HTR-8/SVneo (cell line): ENCODE results near the gene FADS2.
A peak's percentile ranks its signal among the peaks of the same experiment; 100 is the strongest.

ENCODE experiments used
- DNase-seq: peaks from one replicate; pipeline ENCODE4 v3.0.0; 2011; ENCODE audit warnings: low spot score, mixed read lengths; ENCODE audit not compliant: insufficient read length
- FAIRE-seq: peaks from 2 replicates; lab custom pipeline; 2011; peaks lifted over from hg19 to GRCh38; lab: Jason Lieb, UNC

Gene FADS2

GRCh38 chr11:61795459-61795858 lies 32.6 kb upstream of the FADS2 start:
- no peak for FAIRE-seq
- DNase-seq = no peak

DNA sequence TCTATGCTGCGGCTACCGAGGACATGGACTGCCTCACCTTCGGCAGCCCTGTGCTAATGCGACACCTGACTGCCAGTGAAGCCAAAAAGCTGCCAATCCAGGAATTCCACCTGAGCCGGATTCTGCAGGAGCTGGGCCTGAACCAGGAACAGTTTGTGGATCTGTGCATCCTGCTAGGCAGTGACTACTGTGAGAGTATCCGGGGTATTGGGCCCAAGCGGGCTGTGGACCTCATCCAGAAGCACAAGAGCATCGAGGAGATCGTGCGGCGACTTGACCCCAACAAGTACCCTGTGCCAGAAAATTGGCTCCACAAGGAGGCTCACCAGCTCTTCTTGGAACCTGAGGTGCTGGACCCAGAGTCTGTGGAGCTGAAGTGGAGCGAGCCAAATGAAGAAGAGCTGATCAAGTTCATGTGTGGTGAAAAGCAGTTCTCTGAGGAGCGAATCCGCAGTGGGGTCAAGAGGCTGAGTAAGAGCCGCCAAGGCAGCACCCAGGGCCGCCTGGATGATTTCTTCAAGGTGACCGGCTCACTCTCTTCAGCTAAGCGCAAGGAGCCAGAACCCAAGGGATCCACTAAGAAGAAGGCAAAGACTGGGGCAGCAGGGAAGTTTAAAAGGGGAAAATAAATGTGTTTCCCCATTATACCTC lies 32.1 kb upstream of the FADS2 start:
- FAIRE-seq = no peak
- no peak for DNase-seq

- peak; percentile 65 for DNase-seq
- no peak for FAIRE-seq
Observed at GRCh38 chr11:61797263-61797944, 30.7 kb upstream of the FADS2 start.

DNA sequence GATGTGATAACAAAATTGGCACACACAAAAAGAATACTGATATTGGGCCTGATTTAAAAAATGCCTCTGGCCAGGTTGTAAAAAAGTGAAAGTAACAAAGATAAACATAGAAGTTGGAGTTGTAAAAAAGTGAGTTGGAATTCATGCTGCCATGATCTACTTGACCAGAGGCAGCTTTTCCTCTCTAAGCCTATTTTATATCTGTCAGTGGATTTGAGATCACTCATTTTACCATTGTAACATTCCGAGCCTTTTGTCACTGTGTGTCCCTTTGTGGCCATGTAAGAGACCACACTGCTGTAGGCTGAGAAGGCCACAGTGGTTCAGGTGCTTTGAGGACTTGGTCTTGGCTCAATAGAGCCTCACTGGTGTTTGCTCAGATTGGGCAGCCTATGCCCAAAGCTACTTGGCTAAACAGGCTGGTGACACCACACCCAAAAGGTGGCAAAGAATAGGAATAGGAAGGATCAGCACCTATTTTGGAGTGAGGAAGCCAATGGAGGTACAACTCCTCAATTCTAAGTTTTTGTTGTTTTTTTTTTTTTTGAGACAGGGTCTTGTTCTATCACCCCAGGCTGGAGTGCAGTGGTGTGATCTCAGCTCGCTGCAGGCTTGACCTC lies 28.3 kb upstream of the FADS2 start:
- FAIRE-seq = no peak
- no peak for DNase-seq

GRCh38 chr11:61800331-61801281 lies 27.5 kb upstream of the FADS2 start:
- no peak for DNase-seq
- no peak for FAIRE-seq

- FAIRE-seq (no peak), DNase-seq (no peak)
Observed at GRCh38 chr11:61802605-61803004, 25.5 kb upstream of the FADS2 start.

DNA sequence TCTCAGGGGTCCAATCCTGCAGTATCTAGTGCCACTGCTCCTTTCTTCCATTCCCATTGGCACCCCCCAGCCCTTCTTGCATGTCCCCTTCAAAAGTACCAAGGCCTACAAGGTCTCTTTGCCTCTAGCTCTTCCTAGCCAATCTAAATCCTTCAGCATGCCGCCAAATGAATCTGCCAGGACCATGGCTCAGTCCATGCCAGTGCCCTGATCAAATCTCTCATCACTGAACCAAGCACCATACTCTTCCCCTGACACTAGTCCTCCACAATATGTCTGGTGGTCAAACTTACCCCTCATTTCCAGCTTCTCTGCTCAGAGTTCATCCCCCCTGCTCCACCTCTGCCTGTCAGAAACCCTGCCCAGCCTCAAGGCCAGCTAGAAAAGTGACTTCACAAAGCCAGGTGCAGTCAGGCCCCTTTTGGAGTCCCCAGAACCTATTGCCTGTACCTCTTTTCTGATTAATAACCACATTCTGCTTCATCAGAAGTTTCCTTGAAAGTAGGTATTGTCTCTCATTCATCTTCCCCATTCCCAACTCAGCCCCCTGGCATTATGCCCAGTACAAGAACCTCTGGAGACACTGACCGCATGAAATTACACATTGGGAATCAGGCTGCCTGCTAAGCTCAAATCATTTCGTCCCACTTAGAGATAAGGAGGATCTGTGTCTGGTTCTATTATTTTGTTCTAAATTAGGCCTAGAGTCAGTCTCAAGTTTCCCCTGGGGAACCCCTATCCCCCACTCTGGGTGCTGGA lies 24.0 kb upstream of the FADS2 start:
- FAIRE-seq (no peak), DNase-seq (no peak)

DNA sequence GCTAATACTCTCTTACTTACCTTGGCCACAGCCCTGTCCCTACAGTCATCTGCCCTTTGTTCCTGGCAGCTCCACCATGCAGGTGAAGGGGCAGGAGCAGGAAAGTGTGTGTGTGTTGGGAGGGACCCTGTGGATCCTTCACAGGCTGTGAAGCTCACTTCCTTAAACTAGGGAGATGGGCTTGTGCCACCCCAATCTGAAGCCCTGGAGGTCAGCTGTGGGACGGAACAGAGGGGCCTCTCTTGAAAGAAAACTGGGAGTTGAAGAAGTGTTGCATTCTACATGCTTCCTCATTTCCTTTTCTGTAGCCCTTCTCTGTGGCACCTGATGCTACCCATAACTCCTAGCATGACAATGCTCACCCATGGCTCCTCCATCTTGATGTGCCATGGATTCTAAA lies 23.0 kb upstream of the FADS2 start:
- no peak for FAIRE-seq
- no peak for DNase-seq

- FAIRE-seq (no peak), DNase-seq (no peak)
Observed at GRCh38 chr11:61806785-61807184, 21.3 kb upstream of the FADS2 start.

- FAIRE-seq = no peak
- no peak for DNase-seq
Observed at GRCh38 chr11:61810671-61811175, 17.4 kb upstream of the FADS2 start.

GRCh38 chr11:61811831-61812230 lies 16.3 kb upstream of the FADS2 start:
- DNase-seq = no peak
- no peak for FAIRE-seq

DNA sequence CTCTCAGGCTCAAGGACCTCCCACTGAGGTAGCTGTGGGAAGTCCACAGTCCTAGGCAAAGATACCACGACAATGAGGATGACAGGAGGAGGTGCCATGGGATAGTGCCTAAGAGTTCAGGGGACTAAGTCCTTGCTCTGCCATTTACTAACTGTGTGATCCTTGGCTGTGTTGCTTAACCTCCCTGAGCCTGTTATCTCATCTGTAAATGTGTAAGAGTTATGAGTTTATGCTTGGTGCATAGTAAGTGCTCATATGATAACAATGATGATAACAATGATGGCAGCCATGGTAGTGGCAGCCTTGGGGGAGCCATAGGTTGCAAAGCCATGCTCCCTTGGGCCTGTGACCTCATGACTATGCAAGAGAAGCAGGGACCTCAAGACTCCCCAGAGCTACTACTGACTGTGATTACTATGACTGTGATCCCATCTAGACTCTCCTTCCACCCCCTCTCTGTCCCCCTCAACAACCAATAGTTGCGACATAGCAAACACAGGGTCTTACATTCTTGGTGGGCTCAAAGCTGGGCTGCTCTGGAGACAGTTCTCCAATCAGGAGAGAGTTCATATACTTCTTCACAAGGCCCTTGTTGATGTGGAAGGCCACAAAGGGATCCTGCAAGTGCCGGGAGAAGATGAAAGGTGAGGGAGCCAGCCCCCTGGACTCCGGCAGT lies 15.2 kb upstream of the FADS2 start:
- DNase-seq (no peak), FAIRE-seq (no peak)

DNA sequence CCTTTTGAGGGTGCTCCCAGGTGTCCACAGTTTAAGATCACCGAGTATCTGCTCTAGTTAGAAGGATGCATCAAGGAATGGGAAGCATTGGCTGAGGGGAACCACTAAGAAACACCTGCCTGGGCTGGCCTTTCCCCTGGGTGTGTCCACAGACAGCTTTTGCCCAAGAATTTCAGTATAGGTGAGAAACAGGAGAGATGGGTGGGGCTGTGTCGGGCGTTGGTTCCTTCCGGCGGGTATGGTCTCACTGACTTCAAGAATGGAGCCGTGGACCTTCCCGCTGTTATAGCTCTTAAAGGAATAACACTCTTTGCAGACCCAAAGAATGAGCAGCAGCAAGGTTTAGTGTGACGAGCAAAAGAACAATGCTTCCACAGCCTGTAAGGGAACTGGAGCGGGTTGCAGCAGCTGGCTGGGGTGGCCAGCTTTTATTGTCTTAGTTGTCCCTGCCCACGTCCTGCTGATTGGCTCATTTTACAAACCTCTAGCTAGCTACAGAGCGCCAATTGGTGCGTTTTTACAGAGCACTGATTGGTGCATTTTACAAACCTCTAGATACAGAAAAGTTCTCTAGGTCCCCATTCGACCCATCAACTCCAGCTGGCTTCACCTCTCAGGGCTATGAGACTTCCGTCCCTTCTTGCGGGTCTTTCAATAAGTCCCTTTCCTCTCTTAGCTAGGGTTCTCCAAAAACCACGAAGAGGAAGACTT lies 13.7 kb upstream of the FADS2 start:
- FAIRE-seq (no peak), DNase-seq (no peak)

- FAIRE-seq = peak; percentile 31
Observed at GRCh38 chr11:61814958-61815789, 12.9 kb upstream of the FADS2 start.

DNA sequence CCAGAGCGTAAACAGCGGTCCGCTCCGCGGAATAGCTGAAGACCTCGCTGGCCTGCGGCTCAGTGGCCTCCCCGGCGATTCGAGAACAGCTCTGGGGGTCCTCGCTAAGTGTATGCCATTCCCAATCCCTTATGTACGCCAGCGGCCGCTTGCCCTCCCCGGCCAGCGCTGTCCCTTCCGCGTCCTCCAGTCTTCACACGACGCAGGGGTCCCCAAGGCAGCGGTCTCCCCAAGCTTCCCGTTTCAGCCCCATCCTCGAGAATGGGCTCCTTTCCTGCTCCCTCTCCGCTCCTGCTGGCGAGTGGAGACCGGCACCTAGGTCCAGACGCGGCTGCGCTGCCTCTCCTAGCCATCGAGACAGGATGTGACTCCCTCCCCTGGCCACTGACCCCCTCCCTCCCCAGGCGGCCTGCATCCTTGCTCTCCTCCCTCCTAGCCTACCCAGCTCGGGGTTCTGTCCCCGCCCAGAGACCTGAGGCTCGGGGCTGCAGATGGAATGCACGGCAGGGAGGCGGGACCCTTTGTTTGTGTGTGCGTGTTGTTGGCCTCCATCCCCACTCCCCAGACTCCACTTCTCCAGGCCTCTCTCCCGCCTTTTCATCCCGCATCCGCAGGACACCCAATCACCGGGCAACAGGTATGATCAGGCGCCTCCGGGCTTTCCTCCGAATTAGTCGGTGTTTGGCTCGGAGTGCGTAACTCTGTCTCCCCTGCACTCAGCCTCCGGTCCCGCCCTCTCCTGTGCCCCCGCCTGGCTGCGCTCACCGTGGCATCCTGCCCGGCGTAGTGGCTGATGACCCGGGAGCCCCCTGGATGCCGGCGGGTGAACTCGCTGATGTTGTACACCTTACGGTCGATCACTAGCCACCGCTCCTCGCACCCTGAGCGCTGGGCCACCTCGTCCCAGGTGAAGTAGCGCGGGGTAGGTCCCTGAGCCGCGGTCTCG lies 12.0 kb upstream of the FADS2 start:
- no peak for DNase-seq

More at GRCh38 chr11:61814958-61815789, 12.9 kb upstream of the FADS2 start:
- peak; percentile 97 for DNase-seq

DNA sequence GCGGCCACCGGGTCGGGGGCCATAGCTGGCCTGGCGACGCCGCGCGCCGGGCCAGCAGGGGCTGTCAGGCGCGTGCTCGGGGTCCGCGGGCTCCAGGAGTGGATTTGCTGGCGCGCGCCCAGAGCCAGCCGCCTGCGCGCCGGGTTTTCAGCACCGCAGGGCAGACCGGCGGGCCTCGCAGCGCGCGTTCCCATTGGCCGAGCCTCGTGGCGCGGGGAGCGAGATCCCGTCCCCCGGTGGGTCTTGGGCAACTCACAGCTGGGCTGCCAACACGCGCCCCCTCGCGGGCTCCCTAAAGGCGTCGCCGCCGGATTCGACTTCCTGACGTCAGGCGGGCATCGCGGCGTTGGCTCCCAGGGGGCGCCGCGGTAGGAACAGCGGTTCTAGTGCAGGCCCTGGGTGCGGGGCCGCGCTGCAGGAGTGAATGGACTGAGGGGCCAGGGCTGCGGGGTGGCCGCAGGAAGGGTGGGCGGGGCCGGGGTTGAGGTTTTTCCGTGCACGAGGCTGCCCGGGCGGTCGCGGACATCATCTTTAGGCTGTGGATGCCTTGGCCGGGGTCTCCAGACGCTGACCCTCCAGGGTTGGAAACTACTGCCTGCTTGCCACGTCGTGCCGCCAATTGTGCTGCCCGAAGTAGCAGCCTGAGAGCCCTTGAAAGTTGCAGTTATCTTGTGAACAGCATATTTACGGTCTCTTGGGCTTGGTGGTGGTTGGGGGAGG lies 11.2 kb upstream of the FADS2 start, which contains the start of gene FADS1:
Gene FADS1, minus strand, starts transcription at position 268 of the 720 bp plus-strand sequence. Its CDS starts 74 bp downstream, at position 194.
- peak; percentile 91 for DNase-seq
- FAIRE-seq = no peak

More for the DNA sequence above, 12.0 kb upstream of the FADS2 start:
- no peak for FAIRE-seq
